MM.1S (cell line): ENCODE measurements around the gene HSP90AB1.

Source experiments
- CTCF ChIP-seq: fragments of 300-600 bp; sonication (generic); IDR thresholded peaks from 2 replicates; pipeline ENCODE4 v1.5.1; 2016; ENCODE audit warnings: antibody characterized with exemption, low read length, mixed read lengths
- EZH2 ChIP-seq: fragments of 300-600 bp; sonication (generic); optimal IDR thresholded peaks from 2 replicates; pipeline ENCODE3; 2017; ENCODE audit warnings: low read depth, mild to moderate bottlenecking, antibody characterized with exemption, low read length, mixed read lengths
- EZH2phosphoT487 ChIP-seq: fragments of 300-600 bp; sonication (generic); IDR thresholded peaks from 2 replicates; pipeline ENCODE4 v1.6.1; 2018; ENCODE audit warnings: antibody characterized with exemption, low read length

GRCh38 chr6:44297063-44298038 lies 50.5 kb downstream of the HSP90AB1 start:
- TF ChIP-seq CTCF, result no peak
- no peak for TF ChIP-seq EZH2phosphoT487
- TF ChIP-seq EZH2, result no peak
